Pancreas (tissue), 10 donors: ENCODE results near the gene RPS25. TPM values are rescaled to one million over a fixed set of nuclear protein-coding genes. Genes with fewer than 3 reads are reported as not detected.

Source experiments
- ATAC-seq, 4 donors: fragments of 200-7000 bp; cut with Tn5 transposase; one replicate each; pipeline versions ENCODE4 v1.8.0 to v1.9.1; 2020; ENCODE audit warnings: mild to moderate bottlenecking in 4 of 4, moderate library complexity in 4 of 4
- DNase-seq, 6 donors: peaks; one replicate each; pipeline ENCODE4 v3.0.0-alpha.2; 2020
- FAIRE-seq: peaks from 2 replicates; lab custom pipeline; 2012; peaks lifted over from hg19 to GRCh38; lab: Jason Lieb, UNC
- H3K27ac ChIP-seq, 4 donors: fragments of 200-600 bp; sonication (generic); 1 replicate in 3 of 4; 2 replicates in 1 of 4; pipeline versions ENCODE4 v1.5.0 to v1.8.0; 2020
- H3K27me3 ChIP-seq, 4 donors: fragments of 200-600 bp; one replicate each; pipeline ENCODE4 v1.8.0; 2021
- H3K36me3 ChIP-seq, 3 donors: fragments of 200-600 bp; sonication (generic) in 1 of 3; one replicate each; pipeline versions ENCODE4 v1.5.0 to v1.8.0; 2020 to 2021
- H3K4me1 ChIP-seq, 3 donors: fragments of 200-600 bp; one replicate each; pipeline ENCODE4 v1.8.0; 2021
- H3K4me3 ChIP-seq, 4 donors: fragments of 200-600 bp; sonication (generic) in 2 of 4; one replicate each; pipeline versions ENCODE4 v1.5.0 to v1.8.0; 2020 to 2021
- H3K9me3 ChIP-seq, 4 donors: fragments of 200-600 bp; one replicate each; pipeline ENCODE4 v1.8.0; 2021
- WGBS, 2 donors: extraction: QIAGEN DNeasy Blood & Tissue Kit; methylation state at CpG; one replicate each; pipeline ENCODE4 v1.1.7; 2013; 5-methylcytosine and 5-hydroxymethylcytosine counted together
- intact Hi-C, 3 donors: fragments of 100-400 bp; cut with DNase I; formaldehyde crosslinking; loops; one replicate each; pipeline versions ENCODE4 v1.11.1 to v1.14.2; 2022
- polyA plus RNA-seq, 2 donors: library from polyadenylated mRNA; stranded (reverse); fragments of 200-250 nt; gene quantifications; one replicate each; pipeline ENCODE4 v1.2.3, GENCODE V29; 2013
- total RNA-seq, 6 donors: library from RNA; stranded (reverse); fragmentation: NEBNext Ultra II Directional in 4 of 6; extraction: Animal tissue kit (Norgen Biotek cat#: 25700) in 4 of 6; gene quantifications; one replicate each; pipeline versions ENCODE4 v1.2.1 to v1.2.4, GENCODE V29; 2021 to 2023
- TF ChIP-seq, protein P1 (sequence below), 4 donors: fragments of 200-600 bp; sonication (generic) in 3 of 4; IDR thresholded peaks; one replicate each; pipeline versions ENCODE4 v1.5.0 to v1.8.0; 2021; ENCODE audit warnings: antibody characterized with exemption in 4 of 4
- donor health status: healthy with polysubstance abuse.
- donor health status: DM: no; HTN: no; CAD: no; lungs with moderate emphysema.
- donor health status: DM: no; HTN: no; CAD: no.
- donor health status: control.
- donor health status: control.
- donor health status: Bipolar disorder and iron deficiency.
- donor health status: DM: yes; HTN: yes; CAD: no.
- donor health status: DM: no; HTN: no; CAD: no.
- donor health status: DM: no; HTN: no; CAD: no.
- donor health status: DM: yes; HTN: yes; CAD: no.

Gene RPS25
- total and polyA plus RNA-seq, 8 donors = 536 to 1,472 (median 742) TPM

DNA sequence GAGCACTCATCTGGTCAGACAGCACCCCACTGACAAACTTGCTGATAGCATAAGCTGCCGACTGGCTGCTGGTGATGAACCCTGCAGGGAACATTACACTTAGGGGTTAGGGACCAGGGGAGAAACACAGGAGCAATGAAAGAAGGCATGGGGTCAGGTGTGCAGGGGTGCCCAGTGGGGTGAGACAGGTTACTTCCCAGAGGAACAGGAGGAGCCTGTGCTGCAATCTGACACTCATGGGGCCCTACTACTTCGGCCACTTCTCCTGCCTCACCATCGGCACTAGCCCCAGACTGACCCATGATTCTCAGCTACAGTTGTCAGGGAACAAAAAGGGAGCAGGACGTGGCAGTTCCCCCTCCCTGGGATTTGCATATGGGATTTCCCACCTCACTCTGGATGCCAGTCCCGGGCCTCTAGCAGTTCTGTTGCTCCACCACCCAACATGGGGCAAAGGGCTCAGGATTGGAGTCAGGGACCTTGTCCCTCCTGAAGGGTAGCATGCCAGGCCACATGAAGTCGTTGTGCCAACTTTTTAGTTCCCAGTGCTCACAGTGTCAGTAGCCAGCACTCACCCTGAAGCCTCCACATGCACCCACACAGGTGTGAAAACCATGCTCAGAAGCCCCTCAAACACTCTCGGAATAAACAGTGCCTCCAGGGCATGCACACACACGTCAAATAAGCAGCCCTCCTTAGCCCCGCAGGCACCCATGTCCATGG lies 10.4 kb upstream of the RPS25 start:
- no peak for FAIRE-seq
- H3K9me3 ChIP-seq = no peaks in the 10 kb centered on the region

DNA sequence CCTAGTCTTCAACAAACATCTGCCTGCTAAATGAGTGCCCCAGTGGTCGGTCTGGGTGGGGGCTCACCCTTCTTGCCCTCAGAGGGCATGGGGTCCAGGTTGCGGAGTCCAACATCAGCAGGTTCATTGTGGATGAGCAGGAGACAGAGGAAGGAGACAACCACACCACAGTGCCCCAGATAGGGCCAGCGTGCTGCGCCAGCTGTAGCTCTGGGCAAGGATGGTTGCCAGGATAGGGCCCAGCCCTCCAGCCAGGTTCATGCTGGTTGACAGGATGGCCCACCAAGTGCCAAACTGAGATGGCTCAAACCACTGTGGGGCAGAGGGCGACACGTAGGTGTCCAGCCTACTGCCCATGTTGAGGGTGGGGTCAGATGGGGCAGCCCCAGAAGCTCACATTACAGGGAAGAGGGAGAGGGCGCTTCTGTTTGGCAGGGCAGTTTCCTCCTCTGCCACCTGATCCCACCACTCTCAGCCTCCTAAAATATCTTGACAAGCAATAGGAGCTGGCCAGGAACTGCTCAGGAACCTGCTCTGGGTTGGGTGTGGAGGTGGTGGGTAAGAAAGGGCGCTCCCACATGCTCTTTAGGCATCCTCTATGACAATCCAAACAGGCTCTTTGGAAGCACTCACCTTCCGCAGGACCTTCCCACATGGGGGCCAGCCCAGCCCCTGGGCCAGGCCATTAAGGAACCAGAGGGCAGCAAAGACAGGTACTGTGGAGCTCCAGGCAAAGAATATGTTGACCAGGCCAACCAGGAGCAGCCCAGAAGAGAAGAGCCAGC lies 9.6 kb upstream of the RPS25 start:
- TF ChIP-seq, protein P1, sequence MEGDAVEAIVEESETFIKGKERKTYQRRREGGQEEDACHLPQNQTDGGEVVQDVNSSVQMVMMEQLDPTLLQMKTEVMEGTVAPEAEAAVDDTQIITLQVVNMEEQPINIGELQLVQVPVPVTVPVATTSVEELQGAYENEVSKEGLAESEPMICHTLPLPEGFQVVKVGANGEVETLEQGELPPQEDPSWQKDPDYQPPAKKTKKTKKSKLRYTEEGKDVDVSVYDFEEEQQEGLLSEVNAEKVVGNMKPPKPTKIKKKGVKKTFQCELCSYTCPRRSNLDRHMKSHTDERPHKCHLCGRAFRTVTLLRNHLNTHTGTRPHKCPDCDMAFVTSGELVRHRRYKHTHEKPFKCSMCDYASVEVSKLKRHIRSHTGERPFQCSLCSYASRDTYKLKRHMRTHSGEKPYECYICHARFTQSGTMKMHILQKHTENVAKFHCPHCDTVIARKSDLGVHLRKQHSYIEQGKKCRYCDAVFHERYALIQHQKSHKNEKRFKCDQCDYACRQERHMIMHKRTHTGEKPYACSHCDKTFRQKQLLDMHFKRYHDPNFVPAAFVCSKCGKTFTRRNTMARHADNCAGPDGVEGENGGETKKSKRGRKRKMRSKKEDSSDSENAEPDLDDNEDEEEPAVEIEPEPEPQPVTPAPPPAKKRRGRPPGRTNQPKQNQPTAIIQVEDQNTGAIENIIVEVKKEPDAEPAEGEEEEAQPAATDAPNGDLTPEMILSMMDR (IDR thresholded peaks at IDR 0.05) = no peak
- no peak for ATAC-seq
- intact Hi-C loops = no loop called here
- peak in 1 of 6 donors; percentile 58 for DNase-seq
- Histone ChIP-seq H3K4me3 (peak overlapping the region in 3 of 4 donors; percentile 13 to 76 (median 62)), H3K27ac (peak overlapping the region in 2 of 4 donors; percentile 86 to 87), H3K36me3 (peaks cover 0 to 16% (median 14%) of the 10 kb centered on the region in 3 donors), H3K27me3 (no peaks in the 10 kb centered on the region), H3K9me3 (no peaks in the 10 kb centered on the region), H3K4me1 (peaks cover 4 to 30% (median 17%) of the 10 kb centered on the region in 3 donors)
- FAIRE-seq = no peak
- 72 to 88% methylated on average over 9 of the region's 9 CpGs for WGBS, 2 donors

More for the DNA sequence above, 10.4 kb upstream of the RPS25 start:
- Histone ChIP-seq H3K27me3 (no peaks in the 10 kb centered on the region), H3K36me3 (peaks cover 0 to 14% (median 12%) of the 10 kb centered on the region in 3 donors), H3K4me1 (peaks cover 4 to 27% (median 17%) of the 10 kb centered on the region in 3 donors), H3K27ac (peak overlapping the region; percentile 77 to 87 (median 86)), H3K4me3 (peak overlapping the region in 3 of 4 donors; percentile 13 to 76 (median 62))
- DNase-seq (peak in 2 of 6 donors; percentile 27 to 49), ATAC-seq (no peak)
- WGBS, 2 donors = 21 to 22% methylated on average over 9 of the region's 9 CpGs
- TF ChIP-seq, protein P1 (IDR thresholded peaks at IDR 0.05) = no peak
- intact Hi-C loops = no loop called here

DNA sequence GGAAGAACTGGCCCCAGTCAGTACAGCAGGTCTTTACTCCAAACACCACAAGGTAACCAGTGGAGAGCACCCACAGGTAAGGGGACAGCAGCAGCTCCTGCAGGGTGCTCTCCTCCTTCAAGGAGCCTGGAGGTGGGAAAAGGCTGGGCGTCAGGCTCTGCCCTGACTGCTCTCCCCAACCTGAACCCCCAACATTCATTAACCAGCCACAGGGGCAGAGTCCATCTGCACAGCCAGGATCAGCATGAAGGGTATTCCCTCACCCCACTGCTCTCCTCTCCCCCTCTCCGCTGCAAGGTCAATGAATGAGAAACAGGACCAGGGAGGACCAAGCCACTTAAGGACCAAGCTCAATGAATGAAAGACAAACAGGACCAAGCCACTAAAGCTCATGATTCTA lies 8.8 kb upstream of the RPS25 start:
- Histone ChIP-seq H3K27ac (peak overlapping the region in 1 of 4 donors; percentile 55), H3K4me3 (peak overlapping the region in 2 of 4 donors; percentile 62 to 76), H3K9me3 (no peaks in the 10 kb centered on the region), H3K27me3 (no peaks in the 10 kb centered on the region), H3K4me1 (peaks cover 4 to 30% (median 17%) of the 10 kb centered on the region in 3 donors), H3K36me3 (peaks cover 0 to 16% (median 14%) of the 10 kb centered on the region in 3 donors)
- DNase-seq (peak in 2 of 6 donors; percentile 13 to 21), ATAC-seq (no peak), FAIRE-seq (no peak)
- TF ChIP-seq, protein P1 (IDR thresholded peaks at IDR 0.05) = no peak
- 55 to 57% methylated on average over 2 of the region's 2 CpGs for WGBS, 2 donors
- intact Hi-C loops = no loop called here

DNA sequence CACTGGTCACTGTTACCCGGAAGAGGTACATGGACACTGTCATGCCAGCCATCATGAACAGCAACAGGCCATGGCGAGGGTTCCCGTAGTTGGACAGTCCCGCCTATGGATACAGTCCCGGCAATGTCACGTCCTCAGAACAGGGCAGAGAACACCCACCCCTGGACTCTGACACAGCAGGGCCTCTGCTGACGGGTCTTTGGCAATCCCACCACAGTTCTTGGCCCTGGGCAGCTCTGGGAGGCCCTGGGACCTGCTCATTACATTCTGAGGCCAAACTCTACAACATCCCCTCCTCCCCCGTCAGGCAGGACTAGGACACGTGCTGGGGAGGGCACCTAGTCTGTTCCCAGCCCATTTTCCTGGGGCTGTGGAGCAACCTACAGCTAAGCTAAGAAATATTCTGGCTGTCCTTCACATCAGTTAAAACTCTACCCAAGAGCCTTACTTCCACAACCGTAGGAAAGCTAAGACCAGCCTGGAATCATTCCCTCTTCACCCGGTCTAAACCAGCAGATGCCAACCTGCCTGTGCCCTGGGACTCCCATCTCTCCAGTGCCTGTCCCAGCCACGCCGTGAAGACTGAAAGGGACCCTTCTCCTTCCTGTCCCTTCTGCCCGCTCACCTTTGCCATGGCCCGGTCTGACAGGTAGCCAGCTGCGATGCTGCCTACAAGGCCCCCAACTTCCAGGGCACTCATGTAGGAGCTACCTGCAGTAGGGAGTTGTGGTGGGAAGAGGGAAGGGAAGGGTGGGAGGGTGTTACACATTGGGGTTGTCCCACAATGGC lies 8.0 kb upstream of the RPS25 start:
- 77 to 82% methylated on average over 16 of the region's 16 CpGs for WGBS, 2 donors
- Histone ChIP-seq H3K4me3 (peak overlapping the region in 1 of 4 donors; percentile 62), H3K27ac (peak overlapping the region in 3 of 4 donors; percentile 32 to 55 (median 34)), H3K27me3 (no peaks in the 10 kb centered on the region), H3K9me3 (no peaks in the 10 kb centered on the region), H3K4me1 (peaks cover 11 to 30% (median 17%) of the 10 kb centered on the region in 3 donors), H3K36me3 (peaks cover 0 to 16% (median 14%) of the 10 kb centered on the region in 3 donors)
- intact Hi-C loops = no loop called here
- FAIRE-seq (no peak), DNase-seq (peak in 1 of 6 donors; percentile 8), ATAC-seq (no peak)
- TF ChIP-seq, protein P1 (IDR thresholded peaks at IDR 0.05) = no peak
